ENCODE results near the gene OR2T29. TPM values are rescaled to one million over a fixed set of nuclear protein-coding genes. Genes with fewer than 3 reads are reported as not detected.
"Not testable (repeated sequence)": the region's sequence is repeated elsewhere in the genome, so short reads cannot be mapped to it uniquely, and the experiment has no call there.

The OR2T29 gene
- total RNA-seq, 1 donor from 2014 or later: not detected

- TF ChIP-seq, protein P1, sequence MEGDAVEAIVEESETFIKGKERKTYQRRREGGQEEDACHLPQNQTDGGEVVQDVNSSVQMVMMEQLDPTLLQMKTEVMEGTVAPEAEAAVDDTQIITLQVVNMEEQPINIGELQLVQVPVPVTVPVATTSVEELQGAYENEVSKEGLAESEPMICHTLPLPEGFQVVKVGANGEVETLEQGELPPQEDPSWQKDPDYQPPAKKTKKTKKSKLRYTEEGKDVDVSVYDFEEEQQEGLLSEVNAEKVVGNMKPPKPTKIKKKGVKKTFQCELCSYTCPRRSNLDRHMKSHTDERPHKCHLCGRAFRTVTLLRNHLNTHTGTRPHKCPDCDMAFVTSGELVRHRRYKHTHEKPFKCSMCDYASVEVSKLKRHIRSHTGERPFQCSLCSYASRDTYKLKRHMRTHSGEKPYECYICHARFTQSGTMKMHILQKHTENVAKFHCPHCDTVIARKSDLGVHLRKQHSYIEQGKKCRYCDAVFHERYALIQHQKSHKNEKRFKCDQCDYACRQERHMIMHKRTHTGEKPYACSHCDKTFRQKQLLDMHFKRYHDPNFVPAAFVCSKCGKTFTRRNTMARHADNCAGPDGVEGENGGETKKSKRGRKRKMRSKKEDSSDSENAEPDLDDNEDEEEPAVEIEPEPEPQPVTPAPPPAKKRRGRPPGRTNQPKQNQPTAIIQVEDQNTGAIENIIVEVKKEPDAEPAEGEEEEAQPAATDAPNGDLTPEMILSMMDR (IDR thresholded peaks at IDR 0.05): no peak
- DNase-seq (no peak), ATAC-seq (no peak)
- Histone ChIP-seq H3K27me3 (ENCODE audit: low read depth) (no peaks in the 10 kb centered on the region), H3K4me3 (no peak overlapping the region), H3K9me3 (no peaks in the 10 kb centered on the region), H3K4me1 (no peaks in the 10 kb centered on the region), H3K36me3 (no peaks in the 10 kb centered on the region), H3K27ac (no peak overlapping the region)
- intact Hi-C loops (cut with DNase I): no loop called here
These were observed 40.7 kb downstream of the OR2T29 start for GRCh38 chr1:248521856-248522255.

DNA sequence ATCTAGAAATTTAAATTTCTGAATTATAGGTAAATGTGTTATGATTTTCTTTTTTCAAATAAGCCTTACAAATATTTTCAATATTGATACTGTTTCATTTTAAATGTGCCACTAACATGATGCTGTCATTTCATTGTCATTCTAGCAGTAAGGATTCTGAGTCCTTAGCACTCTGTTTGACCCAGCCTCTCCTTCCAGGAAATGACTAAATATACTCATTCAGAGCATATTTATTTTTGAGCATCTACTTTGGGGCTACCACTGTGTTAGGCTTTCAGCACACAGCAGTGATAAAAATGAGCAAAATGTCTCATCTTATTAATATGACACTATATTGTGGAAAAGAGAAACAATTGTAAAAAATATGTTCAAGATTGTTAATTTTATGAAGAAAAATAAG lies 52.4 kb downstream of the OR2T29 start:
- intact Hi-C loops (cut with DNase I); H3K9me3 ChIP-seq; ATAC-seq; DNase-seq; H3K4me3 ChIP-seq; H3K27me3 ChIP-seq (ENCODE audit: low read depth); H3K27ac ChIP-seq; H3K4me1 ChIP-seq; H3K36me3 ChIP-seq: not testable (repeated sequence)

- intact Hi-C loops (cut with DNase I); H3K27ac ChIP-seq; ATAC-seq; H3K4me1 ChIP-seq; DNase-seq; H3K36me3 ChIP-seq; H3K4me3 ChIP-seq; H3K9me3 ChIP-seq; H3K27me3 ChIP-seq (ENCODE audit: low read depth): not testable (repeated sequence)
These were observed 54.8 kb downstream of the OR2T29 start, which contains the start of gene OR2G6 for GRCh38 chr1:248507773-248508172. Gene OR2G6, plus strand, starts transcription at chr1:248508073. Its CDS starts 13,574 bp downstream, at chr1:248521647.

Other genes with a start within 250 kb of the OR2T29 start
- gene OR2M7, start 238.2 kb downstream of the OR2T29 start, total RNA-seq: not detected
- not detected for gene OR14C36, start 214.0 kb downstream of the OR2T29 start, total RNA-seq
- not detected for gene OR2T4, start 201.1 kb downstream of the OR2T29 start, total RNA-seq
- gene OR2T6, start 187.0 kb downstream of the OR2T29 start, total RNA-seq: not detected
- not detected for gene OR2T1, start 159.7 kb downstream of the OR2T29 start, total RNA-seq
- gene OR2T2, start 117.1 kb downstream of the OR2T29 start, total RNA-seq: not detected
- not detected for gene OR2T3, start 89.4 kb downstream of the OR2T29 start, total RNA-seq
- not detected for gene OR2T5, start 74.2 kb downstream of the OR2T29 start, total RNA-seq
- not detected for gene OR2G6, start 54.7 kb downstream of the OR2T29 start, total RNA-seq
- gene OR2T34, start 12.0 kb upstream of the OR2T29 start, total RNA-seq: not detected
- gene OR2T10, start 34.9 kb upstream of the OR2T29 start, total RNA-seq: not detected
- not detected for gene OR2T11, start 72.3 kb upstream of the OR2T29 start, total RNA-seq
- not detected for gene OR2T35, start 82.5 kb upstream of the OR2T29 start, total RNA-seq
- gene OR2T27, start 92.8 kb upstream of the OR2T29 start, total RNA-seq: not detected
- not detected for gene OR14I1, start 140.0 kb upstream of the OR2T29 start, total RNA-seq
- gene LYPD8, start 193.0 kb upstream of the OR2T29 start, total RNA-seq: not detected